HEK293 (cell line): ENCODE data around the gene BEND6.
A peak's percentile ranks its signal among the peaks of the same experiment; 100 is the strongest.

Experiments
- CTCF ChIA-PET: fragments of 350-600 bp; formaldehyde crosslinking; extraction: SDS; loops from one replicate; lab custom pipeline; 2021; ENCODE audit warnings: antibody characterized with exemption; lab: Yijun Ruan, JAX
- POLR2A ChIA-PET: fragments of 300-600 bp; formaldehyde crosslinking; extraction: SDS; loops from one replicate; lab custom pipeline; 2020; ENCODE audit warnings: antibody characterized with exemption, inconsistent platforms; lab: Yijun Ruan, JAX
- H3K27ac ChIP-seq: fragments of 200-500 bp; sonication (Bioruptor generic); 2 replicates; pipeline ENCODE4 v1.5.1; 2014; ENCODE audit warnings: low read depth, low read length, control low read depth, inconsistent platforms; ENCODE audit errors: extremely low read depth
- H3K36me3 ChIP-seq, 2 experiments: fragments of 200-500 bp in 1 of 2; sonication (Bioruptor generic) in 1 of 2; 1 replicate in 1 of 2; 2 replicates in 1 of 2; pipeline ENCODE4 v1.5.1; 2014 to 2017; ENCODE audit warnings: inconsistent platforms in 2 of 2, low read length in 2 of 2; ENCODE audit not compliant: control insufficient read depth in 2 of 2, insufficient read depth in 1 of 2
- H3K4me1 ChIP-seq: fragments of 200-500 bp; sonication (Bioruptor generic); 2 replicates; pipeline ENCODE4 v1.5.1; 2014; ENCODE audit warnings: mild to moderate bottlenecking, low read length, inconsistent platforms; ENCODE audit not compliant: control insufficient read depth, insufficient read depth
- H3K4me3 ChIP-seq: 2 replicates; pipeline ENCODE4 v1.5.1; 2011; ENCODE audit warnings: low read depth, mild to moderate bottlenecking, control low read depth, low read length, moderate library complexity
- H3K9me3 ChIP-seq: fragments of 200-500 bp; sonication (Bioruptor generic); 2 replicates; pipeline ENCODE4 v1.5.1; 2014; ENCODE audit warnings: low read depth, low read length, inconsistent platforms; ENCODE audit not compliant: control insufficient read depth, insufficient read depth
- BCL11A ChIP-seq: fragments of 450-650 bp; formaldehyde crosslinking; IDR thresholded peaks from 2 replicates; pipeline ENCODE4 v1.5.1; 2016; ENCODE audit warnings: low read depth, missing biosample characterization, missing genetic modification characterization
- GLI4 ChIP-seq: fragments of 450-650 bp; formaldehyde crosslinking; IDR thresholded peaks from 2 replicates; pipeline ENCODE4 v1.5.1; 2016; ENCODE audit warnings: missing biosample characterization, missing genetic modification characterization
- GLIS2 ChIP-seq: fragments of 450-650 bp; formaldehyde crosslinking; IDR thresholded peaks from 2 replicates; pipeline ENCODE4 v1.5.1; 2016; ENCODE audit warnings: missing biosample characterization, missing genetic modification characterization
- KLF1 ChIP-seq: fragments of 450-650 bp; formaldehyde crosslinking; IDR thresholded peaks from 2 replicates; pipeline ENCODE4 v1.5.1; 2016; ENCODE audit warnings: missing biosample characterization, missing genetic modification characterization
- MZF1 ChIP-seq: fragments of 450-650 bp; formaldehyde crosslinking; IDR thresholded peaks from 2 replicates; pipeline ENCODE4 v1.5.1; 2017; ENCODE audit warnings: missing biosample characterization, missing genetic modification characterization, borderline replicate concordance
- RBAK ChIP-seq: fragments of 450-650 bp; formaldehyde crosslinking; IDR thresholded peaks from 2 replicates; pipeline ENCODE4 v1.5.1; 2016; ENCODE audit warnings: missing biosample characterization, missing genetic modification characterization
- SCRT2 ChIP-seq: fragments of 450-650 bp; formaldehyde crosslinking; IDR thresholded peaks from 2 replicates; pipeline ENCODE4 v1.5.1; 2016; ENCODE audit warnings: missing biosample characterization, missing genetic modification characterization
- SETDB1 ChIP-seq: IDR thresholded peaks from one replicate; pipeline ENCODE4 v1.6.1; 2017; ENCODE audit warnings: mild to moderate bottlenecking, low read length, moderate library complexity, mixed read lengths; ENCODE audit not compliant: insufficient read length
- SP2 ChIP-seq: fragments of 450-650 bp; formaldehyde crosslinking; IDR thresholded peaks from 2 replicates; pipeline ENCODE4 v1.5.1; 2016; ENCODE audit warnings: missing biosample characterization, missing genetic modification characterization
- ZFP41 ChIP-seq: fragments of 450-650 bp; formaldehyde crosslinking; IDR thresholded peaks from 2 replicates; pipeline ENCODE4 v1.5.1; 2016; ENCODE audit warnings: missing biosample characterization, missing genetic modification characterization, borderline replicate concordance
- ZNF114 ChIP-seq: fragments of 450-650 bp; formaldehyde crosslinking; IDR thresholded peaks from 2 replicates; pipeline ENCODE4 v1.5.0; 2017; ENCODE audit warnings: missing biosample characterization, missing genetic modification characterization
- ZNF138 ChIP-seq: fragments of 450-650 bp; formaldehyde crosslinking; IDR thresholded peaks from 2 replicates; pipeline ENCODE4 v1.5.1; 2016; ENCODE audit warnings: missing biosample characterization, missing genetic modification characterization, borderline replicate concordance
- ZNF146 ChIP-seq: fragments of 450-650 bp; formaldehyde crosslinking; IDR thresholded peaks from 2 replicates; pipeline ENCODE4 v1.5.1; 2016; ENCODE audit warnings: missing biosample characterization, missing genetic modification characterization
- ZNF16 ChIP-seq: fragments of 450-650 bp; formaldehyde crosslinking; IDR thresholded peaks from 2 replicates; pipeline ENCODE4 v1.5.1; 2016; ENCODE audit warnings: low read depth, missing biosample characterization, missing genetic modification characterization
- ZNF169 ChIP-seq: fragments of 450-650 bp; formaldehyde crosslinking; IDR thresholded peaks from 2 replicates; pipeline ENCODE4 v1.5.1; 2016; ENCODE audit warnings: missing biosample characterization, missing genetic modification characterization
- ZNF223 ChIP-seq: fragments of 450-650 bp; formaldehyde crosslinking; IDR thresholded peaks from 2 replicates; pipeline ENCODE4 v1.5.1; 2016; ENCODE audit warnings: missing biosample characterization, missing genetic modification characterization
- ZNF23 ChIP-seq: fragments of 450-650 bp; formaldehyde crosslinking; IDR thresholded peaks from 2 replicates; pipeline ENCODE4 v1.5.1; 2016; ENCODE audit warnings: missing biosample characterization, missing genetic modification characterization, borderline replicate concordance
- ZNF292 ChIP-seq: fragments of 450-650 bp; formaldehyde crosslinking; IDR thresholded peaks from 2 replicates; pipeline ENCODE4 v1.5.1; 2016; ENCODE audit warnings: low read depth, missing biosample characterization, missing genetic modification characterization, borderline replicate concordance
- ZNF350 ChIP-seq: fragments of 450-650 bp; formaldehyde crosslinking; IDR thresholded peaks from 2 replicates; pipeline ENCODE4 v1.5.0; 2017; ENCODE audit warnings: missing biosample characterization, mild to moderate bottlenecking, missing genetic modification characterization
- ZNF426 ChIP-seq: fragments of 450-650 bp; formaldehyde crosslinking; IDR thresholded peaks from 2 replicates; pipeline ENCODE4 v1.5.1; 2017; ENCODE audit warnings: missing biosample characterization, missing genetic modification characterization, mild to moderate bottlenecking, inconsistent platforms, moderate library complexity
- ZNF48 ChIP-seq: fragments of 450-650 bp; formaldehyde crosslinking; IDR thresholded peaks from 2 replicates; pipeline ENCODE4 v1.5.1; 2016; ENCODE audit warnings: missing biosample characterization, missing genetic modification characterization
- ZNF510 ChIP-seq: fragments of 450-650 bp; formaldehyde crosslinking; IDR thresholded peaks from 2 replicates; pipeline ENCODE4 v1.5.1; 2018; ENCODE audit warnings: mild to moderate bottlenecking, missing genetic modification characterization, missing biosample characterization; ENCODE audit not compliant: insufficient replicate concordance
- ZNF514 ChIP-seq: fragments of 450-650 bp; formaldehyde crosslinking; IDR thresholded peaks from 2 replicates; pipeline ENCODE4 v1.5.1; 2016; ENCODE audit warnings: missing biosample characterization, missing genetic modification characterization
- ZNF529 ChIP-seq: fragments of 450-650 bp; formaldehyde crosslinking; IDR thresholded peaks from 2 replicates; pipeline ENCODE4 v1.5.1; 2017; ENCODE audit warnings: missing genetic modification characterization, missing biosample characterization; ENCODE audit not compliant: insufficient replicate concordance
- ZNF530 ChIP-seq: fragments of 450-650 bp; formaldehyde crosslinking; IDR thresholded peaks from 2 replicates; pipeline ENCODE4 v1.5.1; 2016; ENCODE audit warnings: low read depth, missing biosample characterization, missing genetic modification characterization
- ZNF548 ChIP-seq: fragments of 450-650 bp; formaldehyde crosslinking; IDR thresholded peaks from 2 replicates; pipeline ENCODE4 v1.5.1; 2016; ENCODE audit warnings: missing biosample characterization, missing genetic modification characterization
- ZNF549 ChIP-seq: fragments of 450-650 bp; IDR thresholded peaks from 2 replicates; pipeline ENCODE4 v1.5.1; 2018; ENCODE audit warnings: missing biosample characterization, missing genetic modification characterization, mild to moderate bottlenecking, inconsistent platforms, moderate library complexity
- TF ChIP-seq, protein P1 (sequence below): fragments of 450-650 bp; formaldehyde crosslinking; IDR thresholded peaks from 2 replicates; pipeline ENCODE4 v1.5.1; 2017; ENCODE audit warnings: missing biosample characterization, missing genetic modification characterization
- TF ChIP-seq, protein P2 (sequence below): fragments of 450-650 bp; formaldehyde crosslinking; IDR thresholded peaks from 2 replicates; pipeline ENCODE4 v1.5.1; 2016; ENCODE audit warnings: missing biosample characterization, missing genetic modification characterization, borderline replicate concordance

Gene BEND6

DNA sequence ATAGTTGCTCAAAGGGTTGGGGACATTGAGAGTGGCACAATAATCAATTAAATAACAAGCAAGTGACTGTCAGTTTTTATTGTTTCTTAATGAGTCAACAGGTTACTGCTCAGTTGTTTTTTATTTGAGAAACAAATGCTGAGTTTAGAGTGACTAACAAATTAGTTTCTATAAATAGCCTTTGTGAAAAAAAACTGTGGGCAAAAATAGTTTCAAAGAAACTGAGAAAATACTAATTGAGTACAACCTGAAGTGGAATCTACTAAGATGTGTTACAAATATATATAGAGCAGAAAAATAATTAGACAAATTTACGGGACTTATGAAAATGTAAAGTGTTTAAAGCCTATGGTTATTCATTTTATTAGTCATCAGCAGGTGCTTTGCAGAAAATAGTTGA, 22.3 kb downstream of the BEND6 start:
- Histone ChIP-seq H3K4me1 (no peaks in the 10 kb centered on the region), H3K27ac (no peak overlapping the region), H3K36me3 (no peaks in the 10 kb centered on the region), H3K4me3 (no peak overlapping the region), H3K9me3 (no peaks in the 10 kb centered on the region)
- TF ChIP-seq ZNF146 (tag by site-specific recombination) (no peak), SETDB1 (peak; percentile 74), MZF1 (no peak), ZNF350 (no peak), ZNF529 (tag by site-specific recombination) (no peak), ZNF514 (tag by site-specific recombination) (no peak), GLI4 (tag by site-specific recombination) (no peak), ZNF510 (peak; percentile 100), SCRT2 (tag by site-specific recombination) (0 out of 2 replicates have a peak, but pooled peaks have one; percentile 32)
- ChIA-PET CTCF (interaction anchor here (1.3 kb wide), 1 partner anchor 15 kb away, joined by 7 read pairs; no protein-coding TSS in a partner anchor), POLR2A (no interaction called here)

DNA sequence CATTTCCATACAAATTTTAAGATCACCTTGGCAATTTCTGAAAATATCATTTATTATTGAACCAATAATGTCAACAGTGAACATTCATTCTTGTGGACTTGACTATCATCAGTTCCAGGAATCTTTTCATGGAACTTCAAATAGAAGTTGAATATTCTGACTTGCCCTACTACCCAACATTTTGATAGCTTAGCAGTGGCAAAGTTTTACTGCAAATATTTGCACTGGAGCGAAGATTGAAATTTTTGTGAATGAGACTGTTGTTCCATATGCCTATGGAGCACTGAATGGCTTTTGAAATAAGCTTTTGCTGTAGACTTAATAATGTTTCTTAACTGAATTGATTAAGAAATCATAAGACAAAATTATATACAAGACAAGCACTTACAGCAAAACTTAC, 23.6 kb downstream of the BEND6 start:
- ChIA-PET CTCF (interaction anchor here (0.7 kb wide), 1 partner anchor 91 kb away, joined by 4 read pairs; no protein-coding TSS in a partner anchor), POLR2A (no interaction called here)
- H3K4me3 ChIP-seq = no peak overlapping the region

DNA sequence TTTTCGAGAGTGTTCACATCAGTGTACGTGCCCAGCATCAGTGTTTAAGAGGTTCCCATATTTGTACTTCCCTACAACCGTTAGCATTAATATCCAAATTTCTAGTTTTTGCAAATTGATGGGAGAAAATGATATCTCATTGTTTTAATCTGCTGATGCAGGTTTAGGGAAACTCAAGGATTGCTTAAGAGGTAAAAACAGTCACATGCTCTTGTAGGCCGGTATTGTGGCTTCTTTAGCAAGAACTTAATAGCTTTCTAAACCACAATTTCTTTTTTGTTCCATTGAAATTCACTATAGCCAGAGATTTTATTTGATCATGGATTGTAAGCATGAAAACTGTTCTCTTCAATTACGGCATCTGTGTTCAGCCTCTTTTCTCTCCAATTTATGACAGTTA, 29.5 kb downstream of the BEND6 start:
- POLR2A ChIA-PET = no interaction called here
- no peaks in the 10 kb centered on the region for H3K4me1 ChIP-seq
- H3K36me3 ChIP-seq = no peaks in the 10 kb centered on the region
- CTCF ChIA-PET = interaction anchor here (0.6 to 1.9 kb wide), 6 partner anchors 8 to 332 kb away, joined by 3 to 6 read pairs (median 4); partner anchors contain the start of gene BEND6
- H3K9me3 ChIP-seq = no peaks in the 10 kb centered on the region
- no peak overlapping the region for H3K4me3 ChIP-seq
- TF ChIP-seq SETDB1 = no peak
- TF ChIP-seq RBAK (tag by site-specific recombination) = no peak
- no peak for TF ChIP-seq SP2 (tag by site-specific recombination)
- TF ChIP-seq, protein P1, sequence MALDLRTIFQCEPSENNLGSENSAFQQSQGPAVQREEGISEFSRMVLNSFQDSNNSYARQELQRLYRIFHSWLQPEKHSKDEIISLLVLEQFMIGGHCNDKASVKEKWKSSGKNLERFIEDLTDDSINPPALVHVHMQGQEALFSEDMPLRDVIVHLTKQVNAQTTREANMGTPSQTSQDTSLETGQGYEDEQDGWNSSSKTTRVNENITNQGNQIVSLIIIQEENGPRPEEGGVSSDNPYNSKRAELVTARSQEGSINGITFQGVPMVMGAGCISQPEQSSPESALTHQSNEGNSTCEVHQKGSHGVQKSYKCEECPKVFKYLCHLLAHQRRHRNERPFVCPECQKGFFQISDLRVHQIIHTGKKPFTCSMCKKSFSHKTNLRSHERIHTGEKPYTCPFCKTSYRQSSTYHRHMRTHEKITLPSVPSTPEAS (tag by site-specific recombination) = no peak
- TF ChIP-seq ZNF114 = no peak
- no peak for TF ChIP-seq ZNF223 (tag by site-specific recombination)
- TF ChIP-seq KLF1 (tag by site-specific recombination) = no peak
- TF ChIP-seq BCL11A (tag by site-specific recombination) = no peak
- TF ChIP-seq ZNF169 (tag by site-specific recombination) = no peak
- no peak for TF ChIP-seq ZNF426 (tag by site-specific recombination)
- no peak for TF ChIP-seq ZNF292 (tag by site-specific recombination)
- TF ChIP-seq ZNF138 = no peak
- TF ChIP-seq ZNF23 = no peak
- TF ChIP-seq, protein P2, sequence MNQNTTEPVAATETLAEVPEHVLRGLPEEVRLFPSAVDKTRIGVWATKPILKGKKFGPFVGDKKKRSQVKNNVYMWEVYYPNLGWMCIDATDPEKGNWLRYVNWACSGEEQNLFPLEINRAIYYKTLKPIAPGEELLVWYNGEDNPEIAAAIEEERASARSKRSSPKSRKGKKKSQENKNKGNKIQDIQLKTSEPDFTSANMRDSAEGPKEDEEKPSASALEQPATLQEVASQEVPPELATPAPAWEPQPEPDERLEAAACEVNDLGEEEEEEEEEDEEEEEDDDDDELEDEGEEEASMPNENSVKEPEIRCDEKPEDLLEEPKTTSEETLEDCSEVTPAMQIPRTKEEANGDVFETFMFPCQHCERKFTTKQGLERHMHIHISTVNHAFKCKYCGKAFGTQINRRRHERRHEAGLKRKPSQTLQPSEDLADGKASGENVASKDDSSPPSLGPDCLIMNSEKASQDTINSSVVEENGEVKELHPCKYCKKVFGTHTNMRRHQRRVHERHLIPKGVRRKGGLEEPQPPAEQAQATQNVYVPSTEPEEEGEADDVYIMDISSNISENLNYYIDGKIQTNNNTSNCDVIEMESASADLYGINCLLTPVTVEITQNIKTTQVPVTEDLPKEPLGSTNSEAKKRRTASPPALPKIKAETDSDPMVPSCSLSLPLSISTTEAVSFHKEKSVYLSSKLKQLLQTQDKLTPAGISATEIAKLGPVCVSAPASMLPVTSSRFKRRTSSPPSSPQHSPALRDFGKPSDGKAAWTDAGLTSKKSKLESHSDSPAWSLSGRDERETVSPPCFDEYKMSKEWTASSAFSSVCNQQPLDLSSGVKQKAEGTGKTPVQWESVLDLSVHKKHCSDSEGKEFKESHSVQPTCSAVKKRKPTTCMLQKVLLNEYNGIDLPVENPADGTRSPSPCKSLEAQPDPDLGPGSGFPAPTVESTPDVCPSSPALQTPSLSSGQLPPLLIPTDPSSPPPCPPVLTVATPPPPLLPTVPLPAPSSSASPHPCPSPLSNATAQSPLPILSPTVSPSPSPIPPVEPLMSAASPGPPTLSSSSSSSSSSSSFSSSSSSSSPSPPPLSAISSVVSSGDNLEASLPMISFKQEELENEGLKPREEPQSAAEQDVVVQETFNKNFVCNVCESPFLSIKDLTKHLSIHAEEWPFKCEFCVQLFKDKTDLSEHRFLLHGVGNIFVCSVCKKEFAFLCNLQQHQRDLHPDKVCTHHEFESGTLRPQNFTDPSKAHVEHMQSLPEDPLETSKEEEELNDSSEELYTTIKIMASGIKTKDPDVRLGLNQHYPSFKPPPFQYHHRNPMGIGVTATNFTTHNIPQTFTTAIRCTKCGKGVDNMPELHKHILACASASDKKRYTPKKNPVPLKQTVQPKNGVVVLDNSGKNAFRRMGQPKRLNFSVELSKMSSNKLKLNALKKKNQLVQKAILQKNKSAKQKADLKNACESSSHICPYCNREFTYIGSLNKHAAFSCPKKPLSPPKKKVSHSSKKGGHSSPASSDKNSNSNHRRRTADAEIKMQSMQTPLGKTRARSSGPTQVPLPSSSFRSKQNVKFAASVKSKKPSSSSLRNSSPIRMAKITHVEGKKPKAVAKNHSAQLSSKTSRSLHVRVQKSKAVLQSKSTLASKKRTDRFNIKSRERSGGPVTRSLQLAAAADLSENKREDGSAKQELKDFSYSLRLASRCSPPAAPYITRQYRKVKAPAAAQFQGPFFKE (tag by site-specific recombination) = no peak
- TF ChIP-seq ZNF16 = no peak
- no peak for TF ChIP-seq GLIS2 (tag by site-specific recombination)
- TF ChIP-seq ZFP41 (tag by site-specific recombination) = no peak
- H3K27ac ChIP-seq = no peak overlapping the region

More for the DNA sequence above, 23.6 kb downstream of the BEND6 start:
- Histone ChIP-seq H3K4me1 (no peaks in the 10 kb centered on the region), H3K9me3 (no peaks in the 10 kb centered on the region), H3K36me3 (no peaks in the 10 kb centered on the region), H3K27ac (no peak overlapping the region)
- TF ChIP-seq ZNF530 (tag by site-specific recombination) (no peak), ZNF48 (tag by site-specific recombination) (no peak), ZNF350 (no peak), ZNF548 (no peak), ZNF549 (tag by site-specific recombination) (no peak), SCRT2 (tag by site-specific recombination) (no peak), ZNF529 (tag by site-specific recombination) (no peak)
